Measurements from ENCODE around the gene CMPK2. TPM values are rescaled to one million over a fixed set of nuclear protein-coding genes. Genes with fewer than 3 reads are reported as not detected.
A peak's percentile ranks its signal among the peaks of the same experiment; 100 is the strongest.

Gene CMPK2
- total and polyA plus RNA-seq, 8 donors = 2.4 to 11.7 (median 4.7) TPM

GRCh38 chr2:6812857-6813530 lies 52.7 kb downstream of the CMPK2 start:
- Histone ChIP-seq H3K27me3 (peaks cover 0 to 33% (median 0%) of the 10 kb centered on the region in 3 donors), H3K4me1 (no peaks in the 10 kb centered on the region), H3K27ac (no peak overlapping the region), H3K9me3 (no peaks in the 10 kb centered on the region), H3K4me3 (no peak overlapping the region), H3K36me3 (no peaks in the 10 kb centered on the region)
- no peak for DNase-seq
- TF ChIP-seq CTCF (IDR thresholded peaks at IDR 0.05) (no peak), POLR2AphosphoS5 (IDR thresholded peaks at IDR 0.05) (no peak), EP300 (IDR thresholded peaks at IDR 0.05) (no peak), POLR2A (IDR thresholded peaks at IDR 0.05) (no peak)
- 66 to 71% (median 69%) methylated on average over 9 to 12 of the region's 12 CpGs for WGBS, 5 donors
- intact Hi-C loops (cut with DNase I; ENCODE audit: low total_unique reads) = no loop called here

- 73 to 90% (median 87%) methylated on average over 6 of the region's 6 CpGs for whole genome bisulfite sequencing, 5 donors
- no peak overlapping the region for H3K27ac ChIP-seq
- DNase-seq = peak in 1 of 2 donors; percentile 24
- H3K4me1 ChIP-seq = no peaks in the 10 kb centered on the region
- intact Hi-C loops (cut with DNase I; ENCODE audit: low total_unique reads) = no loop called here
- TF ChIP-seq EP300 (IDR thresholded peaks at IDR 0.05) (no peak), POLR2AphosphoS5 (IDR thresholded peaks at IDR 0.05) (no peak), POLR2A (IDR thresholded peaks at IDR 0.05) (no peak), CTCF (IDR thresholded peaks at IDR 0.05) (no peak)
- no peaks in the 10 kb centered on the region for H3K9me3 ChIP-seq
- no peaks in the 10 kb centered on the region for H3K36me3 ChIP-seq
- no peak overlapping the region for H3K4me3 ChIP-seq
- peaks cover 0 to 36% (median 0%) of the 10 kb centered on the region in 3 donors for H3K27me3 ChIP-seq
These were observed 54.7 kb downstream of the CMPK2 start for GRCh38 chr2:6810961-6811360.

- no peak for DNase-seq
- 80 to 100% (median 89%) methylated on average over 1 of the region's 1 CpG for WGBS, 5 donors
- H3K4me1 ChIP-seq = no peaks in the 10 kb centered on the region
- H3K4me3 ChIP-seq = no peak overlapping the region
- H3K9me3 ChIP-seq = no peaks in the 10 kb centered on the region
- intact Hi-C loops (cut with DNase I; ENCODE audit: low total_unique reads) = no loop called here
- H3K27ac ChIP-seq = no peak overlapping the region
- H3K36me3 ChIP-seq = no peaks in the 10 kb centered on the region
- H3K27me3 ChIP-seq = peaks cover 0 to 46% (median 4%) of the 10 kb centered on the region in 3 donors
- TF ChIP-seq EP300 (IDR thresholded peaks at IDR 0.05) (no peak), POLR2AphosphoS5 (IDR thresholded peaks at IDR 0.05) (no peak), CTCF (IDR thresholded peaks at IDR 0.05) (no peak), POLR2A (IDR thresholded peaks at IDR 0.05) (no peak)
These were observed 57.3 kb downstream of the CMPK2 start for GRCh38 chr2:6808426-6808825.

GRCh38 chr2:6806604-6807003 lies 59.1 kb downstream of the CMPK2 start:
- WGBS, 5 donors = 38 to 51% (median 46%) methylated on average over 6 of the region's 6 CpGs
- H3K36me3 ChIP-seq = no peaks in the 10 kb centered on the region
- H3K27me3 ChIP-seq = peaks cover 0 to 49% (median 7%) of the 10 kb centered on the region in 3 donors
- TF ChIP-seq POLR2AphosphoS5 (IDR thresholded peaks at IDR 0.05) = no peak
- no peak for TF ChIP-seq POLR2A (IDR thresholded peaks at IDR 0.05)
- TF ChIP-seq EP300 (IDR thresholded peaks at IDR 0.05) = no peak
- TF ChIP-seq CTCF (IDR thresholded peaks at IDR 0.05) = no peak
- no peak overlapping the region for H3K27ac ChIP-seq
- no peaks in the 10 kb centered on the region for H3K9me3 ChIP-seq
- DNase-seq = no peak
- H3K4me3 ChIP-seq = no peak overlapping the region
- intact Hi-C loops (cut with DNase I; ENCODE audit: low total_unique reads) = no loop called here
- no peaks in the 10 kb centered on the region for H3K4me1 ChIP-seq
